Dendritic cell treated with granulocyte-macrophage colony-stimulating factor and Interleukin-4, amounts not matched to agents 40 ng/mL and 50 ng/mL, for 4 days (primary cell): ENCODE measurements around the gene CDH7.

ENCODE experiments used
- H3K27ac Mint-ChIP-seq: one replicate; pipeline ENCODE4 v1.8.0; 2022; ENCODE audit warnings: mild to moderate bottlenecking, mixed read lengths
- H3K27me3 Mint-ChIP-seq: one replicate; pipeline ENCODE4 v1.8.0; 2022; ENCODE audit warnings: mild to moderate bottlenecking, mixed read lengths
- H3K36me3 Mint-ChIP-seq: one replicate; pipeline ENCODE4 v1.8.0; 2022; ENCODE audit warnings: low read depth, mixed read lengths
- H3K4me1 Mint-ChIP-seq: one replicate; pipeline ENCODE4 v1.8.0; 2022; ENCODE audit warnings: low read depth, mixed read lengths
- H3K4me3 Mint-ChIP-seq: one replicate; pipeline ENCODE4 v1.8.0; 2022; ENCODE audit warnings: mild to moderate bottlenecking, moderate library complexity, mixed read lengths
- H3K9me3 Mint-ChIP-seq: one replicate; pipeline ENCODE4 v1.8.0; 2022; ENCODE audit warnings: mixed read lengths
- intact Hi-C: fragments of 100-400 bp; cut with micrococcal nuclease; formaldehyde crosslinking; loops from one replicate; pipeline ENCODE4 v1.15.0; 2022

Gene CDH7

GRCh38 chr18:65808759-65809158, 57.9 kb downstream of the CDH7 start:
- Mint-ChIP-seq H3K27ac (no peak overlapping the region), H3K9me3 (no peaks in the 10 kb centered on the region), H3K36me3 (no peaks in the 10 kb centered on the region), H3K27me3 (no peaks in the 10 kb centered on the region), H3K4me1 (no peaks in the 10 kb centered on the region), H3K4me3 (no peak overlapping the region)
- intact Hi-C loops, result no loop called here

DNA sequence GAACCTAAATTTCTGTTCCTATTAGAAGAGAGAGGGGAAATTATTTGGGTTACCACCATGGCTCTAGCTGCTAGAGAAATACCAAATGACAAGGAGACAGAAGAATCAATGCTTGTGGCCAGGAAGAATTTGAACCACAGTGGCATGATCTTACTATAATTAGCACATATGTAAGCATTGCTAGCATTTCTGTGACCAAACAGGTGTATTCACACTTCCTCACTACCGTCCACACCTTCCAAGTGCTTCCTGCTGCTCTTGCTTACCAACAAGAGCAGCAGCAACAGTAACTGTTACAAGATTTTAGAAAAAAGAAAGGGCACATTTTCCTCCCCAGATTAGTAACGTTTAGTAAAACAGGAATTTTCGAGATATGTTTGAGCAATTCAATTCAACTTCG, 60.5 kb downstream of the CDH7 start:
- Mint-ChIP-seq H3K27ac (no peak overlapping the region), H3K36me3 (no peaks in the 10 kb centered on the region), H3K9me3 (no peaks in the 10 kb centered on the region), H3K4me3 (no peak overlapping the region), H3K4me1 (no peaks in the 10 kb centered on the region), H3K27me3 (no peaks in the 10 kb centered on the region)
- intact Hi-C loops, result no loop called here

DNA sequence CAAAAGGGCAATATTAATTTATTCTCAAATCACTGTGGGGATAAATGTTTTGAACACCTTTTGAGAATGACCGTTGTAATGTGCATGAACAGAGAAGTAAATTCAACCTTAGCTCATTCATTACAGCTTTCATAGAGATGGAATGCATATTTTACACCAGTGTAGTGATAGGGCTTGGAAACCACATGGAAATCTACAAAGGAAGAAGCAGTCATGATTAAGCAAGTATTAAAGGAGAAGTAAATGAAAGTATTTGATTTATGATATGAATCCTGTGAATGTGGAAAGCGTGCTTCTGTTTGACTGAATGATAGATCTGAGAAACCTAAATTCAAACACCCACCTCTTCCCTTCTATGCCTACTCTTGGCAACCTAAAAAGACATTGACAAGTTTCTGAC, 64.7 kb downstream of the CDH7 start:
- Mint-ChIP-seq H3K36me3 (no peaks in the 10 kb centered on the region), H3K9me3 (no peaks in the 10 kb centered on the region), H3K27me3 (no peaks in the 10 kb centered on the region)

GRCh38 chr18:65817178-65817577, 66.4 kb downstream of the CDH7 start:
- H3K4me1 Mint-ChIP-seq, result no peaks in the 10 kb centered on the region
- intact Hi-C loops, result no loop called here
- H3K4me3 Mint-ChIP-seq, result no peak overlapping the region
- no peaks in the 10 kb centered on the region for H3K36me3 Mint-ChIP-seq
- no peaks in the 10 kb centered on the region for H3K9me3 Mint-ChIP-seq
- H3K27ac Mint-ChIP-seq, result no peak overlapping the region
- H3K27me3 Mint-ChIP-seq, result no peaks in the 10 kb centered on the region

More for the DNA sequence above, 64.7 kb downstream of the CDH7 start:
- intact Hi-C loops, result no loop called here
- H3K27ac Mint-ChIP-seq, result no peak overlapping the region
- no peaks in the 10 kb centered on the region for H3K4me1 Mint-ChIP-seq
- H3K4me3 Mint-ChIP-seq, result no peak overlapping the region

DNA sequence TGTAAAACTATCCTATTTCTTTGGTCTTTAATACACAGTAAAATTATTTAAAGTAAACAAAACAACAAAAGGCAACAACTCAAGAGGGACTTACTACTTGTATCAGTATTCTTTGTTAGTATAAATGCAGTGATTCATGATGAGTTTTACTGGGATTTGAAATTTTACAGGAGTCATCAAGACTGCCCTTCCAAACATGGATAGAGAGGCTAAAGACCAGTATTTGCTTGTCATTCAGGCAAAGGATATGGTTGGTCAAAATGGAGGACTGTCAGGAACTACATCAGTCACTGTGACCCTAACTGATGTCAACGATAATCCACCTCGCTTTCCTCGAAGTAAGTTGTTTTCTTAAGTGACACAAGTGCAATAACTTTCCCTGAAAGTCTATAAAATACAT, 71.1 kb downstream of the CDH7 start:
- Mint-ChIP-seq H3K9me3 (no peaks in the 10 kb centered on the region), H3K27me3 (no peaks in the 10 kb centered on the region), H3K27ac (no peak overlapping the region), H3K36me3 (no peaks in the 10 kb centered on the region), H3K4me3 (no peak overlapping the region), H3K4me1 (no peaks in the 10 kb centered on the region)
- intact Hi-C loops, result no loop called here

DNA sequence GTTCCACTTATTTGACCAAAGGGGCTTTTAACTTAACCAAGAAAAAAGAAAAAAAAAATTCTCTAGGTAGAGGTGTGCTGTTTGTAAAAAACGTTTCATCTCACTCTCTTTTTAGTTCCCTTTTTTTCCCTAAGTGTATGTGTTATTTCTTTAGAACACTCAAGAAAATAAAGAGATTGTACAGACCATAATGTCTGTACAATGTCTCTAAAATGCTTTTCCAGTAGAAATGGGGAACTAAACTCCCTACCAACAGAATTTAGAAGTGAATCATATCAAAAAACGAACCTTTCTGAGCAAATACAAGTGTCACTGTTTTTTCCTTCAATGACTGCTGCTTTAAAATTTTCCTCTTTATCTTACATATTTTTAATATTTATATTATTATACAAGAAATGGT, 72.0 kb downstream of the CDH7 start:
- intact Hi-C loops, result no loop called here
- H3K4me1 Mint-ChIP-seq, result no peaks in the 10 kb centered on the region
- no peaks in the 10 kb centered on the region for H3K36me3 Mint-ChIP-seq
- H3K9me3 Mint-ChIP-seq, result no peaks in the 10 kb centered on the region
- H3K27me3 Mint-ChIP-seq, result no peaks in the 10 kb centered on the region
- no peak overlapping the region for H3K27ac Mint-ChIP-seq
- no peak overlapping the region for H3K4me3 Mint-ChIP-seq

- Mint-ChIP-seq H3K36me3 (no peaks in the 10 kb centered on the region), H3K27me3 (no peaks in the 10 kb centered on the region), H3K9me3 (peaks cover 17% of the 10 kb centered on the region), H3K4me1 (no peaks in the 10 kb centered on the region), H3K27ac (no peak overlapping the region), H3K4me3 (no peak overlapping the region)
- intact Hi-C loops, result no loop called here
These were observed 76.6 kb downstream of the CDH7 start for GRCh38 chr18:65827444-65827843.

DNA sequence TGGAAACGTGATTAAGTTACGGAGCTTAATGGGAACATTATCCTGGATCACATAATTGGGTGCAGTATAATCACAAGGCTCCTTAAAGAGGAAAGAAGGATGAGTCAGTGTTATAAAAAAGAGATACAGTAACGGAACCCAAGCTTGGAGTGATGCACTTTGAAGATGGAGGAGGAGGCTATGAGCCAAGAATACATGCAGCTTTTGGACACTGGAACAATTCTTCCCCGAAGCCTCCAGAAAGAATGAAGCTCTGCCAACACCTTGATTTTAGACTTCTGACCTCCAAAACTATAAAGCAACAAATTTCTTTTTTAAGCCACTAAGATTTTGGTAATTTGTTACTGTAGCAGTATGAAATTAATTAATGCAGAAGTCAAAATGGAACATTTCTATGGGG, 85.1 kb downstream of the CDH7 start:
- Mint-ChIP-seq H3K4me3 (no peak overlapping the region), H3K27me3 (no peaks in the 10 kb centered on the region), H3K36me3 (no peaks in the 10 kb centered on the region), H3K9me3 (peaks cover 13% of the 10 kb centered on the region), H3K27ac (no peak overlapping the region), H3K4me1 (no peaks in the 10 kb centered on the region)
- intact Hi-C loops, result no loop called here

DNA sequence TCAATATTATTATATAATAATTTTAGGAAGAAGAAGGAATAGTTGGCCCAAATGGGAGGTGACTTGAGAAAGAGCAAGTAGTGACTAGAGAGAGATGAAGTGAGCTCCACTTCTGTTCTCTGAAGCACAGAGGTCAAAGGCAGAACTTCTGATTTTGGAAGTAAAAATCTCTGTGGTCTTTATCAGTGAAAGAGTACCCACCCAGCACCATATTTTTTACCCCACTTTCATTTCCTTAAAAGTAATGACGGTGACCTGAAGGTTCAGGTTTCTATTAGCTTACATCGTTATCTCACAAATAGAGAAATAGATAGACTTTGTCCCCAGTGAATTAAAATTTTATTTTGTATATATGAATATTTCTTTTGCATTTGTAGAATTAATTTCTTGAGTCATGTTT, 95.3 kb downstream of the CDH7 start:
- Mint-ChIP-seq H3K4me1 (no peaks in the 10 kb centered on the region), H3K27me3 (no peaks in the 10 kb centered on the region), H3K9me3 (no peaks in the 10 kb centered on the region), H3K4me3 (no peak overlapping the region), H3K27ac (no peak overlapping the region), H3K36me3 (no peaks in the 10 kb centered on the region)
- intact Hi-C loops, result no loop called here

DNA sequence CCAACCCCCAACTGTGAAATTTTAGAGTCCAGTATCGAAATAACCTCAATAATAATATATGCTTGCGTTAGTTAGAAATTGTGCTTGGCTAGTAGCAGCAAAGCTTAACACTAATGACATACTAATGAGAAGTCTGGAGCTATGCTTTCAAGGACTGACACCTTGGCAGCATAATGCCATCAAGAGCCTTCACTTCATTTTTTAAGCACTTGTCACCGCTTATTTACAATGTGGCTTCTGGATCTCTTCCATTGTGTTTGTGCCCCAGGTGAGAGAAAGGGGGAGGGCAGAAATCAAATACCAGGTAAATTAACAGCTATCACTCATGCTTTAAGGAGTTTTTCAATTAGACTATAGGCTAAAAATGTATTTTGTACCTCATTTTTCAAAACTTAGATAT, 101.5 kb downstream of the CDH7 start:
- Mint-ChIP-seq H3K36me3 (no peaks in the 10 kb centered on the region), H3K27me3 (no peaks in the 10 kb centered on the region), H3K9me3 (no peaks in the 10 kb centered on the region), H3K4me3 (no peak overlapping the region), H3K4me1 (no peaks in the 10 kb centered on the region), H3K27ac (no peak overlapping the region)
- intact Hi-C loops, result no loop called here

DNA sequence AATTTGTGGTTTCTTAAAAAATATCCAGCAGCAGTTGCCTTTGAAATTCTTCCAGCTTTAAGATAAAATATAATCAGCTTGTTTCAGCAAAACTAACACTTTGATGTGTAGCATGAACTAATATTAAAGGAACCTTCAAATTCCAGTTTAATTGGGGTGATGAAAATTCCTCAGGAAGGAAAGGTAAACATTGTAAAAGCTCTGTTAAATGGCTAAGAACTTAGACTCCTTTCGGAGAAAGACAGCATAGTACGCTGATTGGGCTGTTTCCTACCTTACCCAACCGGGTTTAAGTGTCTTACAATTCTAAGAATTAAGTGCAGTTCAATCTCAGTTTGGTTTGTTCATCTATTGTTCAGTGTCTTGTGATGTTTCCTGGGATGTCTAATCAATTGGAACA, 108.3 kb downstream of the CDH7 start:
- H3K4me1 Mint-ChIP-seq, result no peaks in the 10 kb centered on the region
- H3K27ac Mint-ChIP-seq, result no peak overlapping the region
- intact Hi-C loops, result no loop called here
- H3K36me3 Mint-ChIP-seq, result no peaks in the 10 kb centered on the region
- no peak overlapping the region for H3K4me3 Mint-ChIP-seq
- no peaks in the 10 kb centered on the region for H3K9me3 Mint-ChIP-seq
- H3K27me3 Mint-ChIP-seq, result no peaks in the 10 kb centered on the region

DNA sequence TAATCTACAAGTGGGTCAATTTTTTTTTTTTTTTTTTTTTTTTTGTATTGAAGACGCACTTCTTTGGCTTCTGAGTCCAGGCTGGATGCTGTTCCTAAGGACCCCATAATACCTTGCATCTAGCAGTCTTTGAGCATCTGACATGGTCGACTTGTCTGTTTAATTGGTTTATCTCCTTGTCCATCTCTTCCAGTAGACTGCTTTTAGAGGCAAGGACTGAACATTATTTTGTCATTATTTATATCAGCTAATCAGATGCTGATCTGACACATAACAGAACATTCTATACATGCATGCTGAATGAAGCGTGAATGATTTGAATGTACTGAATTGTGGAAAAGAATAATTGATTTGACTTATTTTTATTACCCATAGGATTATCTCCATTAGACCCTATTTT, 118.7 kb downstream of the CDH7 start:
- Mint-ChIP-seq H3K27me3 (no peaks in the 10 kb centered on the region), H3K9me3 (peaks cover 9% of the 10 kb centered on the region), H3K4me1 (no peaks in the 10 kb centered on the region), H3K4me3 (no peak overlapping the region), H3K27ac (no peak overlapping the region), H3K36me3 (no peaks in the 10 kb centered on the region)
- intact Hi-C loops, result no loop called here

DNA sequence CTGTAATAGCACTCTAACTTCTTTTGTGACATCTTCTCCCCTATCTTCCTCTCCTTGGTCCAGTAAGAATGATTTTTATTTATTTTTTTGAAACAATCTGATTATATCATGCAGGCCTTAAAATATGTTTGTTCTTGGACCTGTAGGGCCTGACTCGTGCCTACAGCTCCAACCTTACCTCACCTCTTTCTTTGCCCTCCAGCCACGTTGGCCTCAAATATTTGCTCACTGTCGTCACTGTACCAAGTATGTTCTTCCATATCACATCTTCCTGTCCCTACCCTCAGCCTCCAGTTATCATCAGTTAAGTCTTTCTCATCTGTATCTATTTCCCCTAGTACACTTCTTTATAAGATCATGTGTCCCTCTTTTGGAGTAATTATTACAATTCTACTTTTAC, 125.5 kb downstream of the CDH7 start:
- intact Hi-C loops, result no loop called here
- Mint-ChIP-seq H3K4me1 (no peaks in the 10 kb centered on the region), H3K27ac (no peak overlapping the region), H3K36me3 (no peaks in the 10 kb centered on the region), H3K4me3 (no peak overlapping the region), H3K9me3 (peaks cover 4% of the 10 kb centered on the region), H3K27me3 (no peaks in the 10 kb centered on the region)

DNA sequence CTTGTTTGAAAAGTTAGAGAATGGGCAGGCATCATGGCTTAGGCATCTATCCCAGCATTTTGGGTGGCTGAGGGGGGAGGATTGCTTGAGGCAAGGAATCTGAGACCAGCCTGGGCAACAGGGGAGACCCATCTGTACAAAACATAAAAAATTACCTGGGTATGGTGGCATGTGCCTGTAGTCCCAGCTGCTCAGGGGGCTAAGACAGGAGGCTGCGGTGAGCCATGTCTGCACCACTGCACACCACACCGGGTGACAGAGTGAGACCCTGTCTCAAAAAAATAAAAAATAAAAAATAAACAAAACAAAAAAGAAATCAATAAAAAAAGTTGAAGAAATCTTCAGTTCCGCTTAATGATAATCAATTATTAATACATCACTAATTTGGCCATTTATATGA, 146.5 kb downstream of the CDH7 start:
- no peaks in the 10 kb centered on the region for H3K4me1 Mint-ChIP-seq
- H3K27me3 Mint-ChIP-seq, result no peaks in the 10 kb centered on the region
- intact Hi-C loops, result no loop called here
- H3K9me3 Mint-ChIP-seq, result peaks cover 9% of the 10 kb centered on the region
- no peak overlapping the region for H3K4me3 Mint-ChIP-seq
- H3K36me3 Mint-ChIP-seq, result no peaks in the 10 kb centered on the region
- no peak overlapping the region for H3K27ac Mint-ChIP-seq

DNA sequence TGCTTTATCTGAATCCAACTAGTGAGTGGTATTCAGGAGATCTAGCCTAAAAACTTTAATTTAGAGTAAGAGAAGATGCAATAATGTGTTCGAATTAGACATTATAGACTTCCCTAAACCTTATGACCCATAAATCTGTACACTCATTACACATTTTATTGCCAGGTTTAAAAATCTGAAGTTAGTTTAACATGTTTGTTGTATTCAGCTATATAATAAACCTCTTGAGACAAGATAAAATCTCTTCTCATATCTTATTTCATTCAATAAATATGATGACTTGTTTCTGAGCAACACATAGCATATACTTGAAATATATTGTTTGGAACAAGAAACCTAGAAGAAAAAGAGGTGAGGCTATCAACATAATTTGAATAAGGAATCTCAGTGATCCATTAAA, 150.7 kb downstream of the CDH7 start:
- intact Hi-C loops, result no loop called here
- Mint-ChIP-seq H3K27ac (no peak overlapping the region), H3K4me3 (no peak overlapping the region), H3K27me3 (no peaks in the 10 kb centered on the region), H3K4me1 (no peaks in the 10 kb centered on the region), H3K9me3 (peaks cover under 1% of the 10 kb centered on the region), H3K36me3 (no peaks in the 10 kb centered on the region)

DNA sequence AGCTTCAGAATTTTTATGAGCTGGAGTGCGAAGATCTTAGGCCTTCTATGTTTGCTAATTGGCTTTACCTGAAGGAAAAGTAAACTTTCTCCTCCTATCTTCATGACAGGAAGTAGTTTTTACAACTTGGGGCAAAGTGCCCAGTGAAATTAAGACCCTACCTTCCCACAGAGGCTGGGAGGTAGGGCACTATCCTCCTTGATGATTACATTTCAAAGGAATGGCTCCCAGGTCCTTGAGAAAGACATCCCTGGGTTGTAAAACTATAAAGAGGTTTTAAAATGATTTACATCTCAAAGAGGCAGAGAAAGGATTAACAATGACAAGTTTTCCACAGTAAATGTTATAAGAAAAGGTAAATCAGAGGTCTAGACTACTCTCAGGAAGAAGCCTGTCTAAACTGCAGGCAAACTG, 155.8 kb downstream of the CDH7 start:
- H3K27ac Mint-ChIP-seq, result no peak overlapping the region
- no peaks in the 10 kb centered on the region for H3K4me1 Mint-ChIP-seq
- H3K36me3 Mint-ChIP-seq, result no peaks in the 10 kb centered on the region
- intact Hi-C loops, result no loop called here
- no peak overlapping the region for H3K4me3 Mint-ChIP-seq
- H3K9me3 Mint-ChIP-seq, result peaks cover 9% of the 10 kb centered on the region
- no peaks in the 10 kb centered on the region for H3K27me3 Mint-ChIP-seq
